T-helper 2 cell treated with Interferon-gamma antibody and Interleukin-4, amounts not matched to agents 5 μg/mL and 100 μg/mL, for 36 hours (primary cell): Measurements from ENCODE around the gene GLB1L.

ENCODE experiments used
- DNase-seq: peaks from one replicate; pipeline ENCODE4 v3.0.0; 2021; ENCODE audit warnings: low spot score
- H3K27ac Mint-ChIP-seq: one replicate; pipeline ENCODE4 v1.8.0; 2021; ENCODE audit warnings: mild to moderate bottlenecking, mixed read lengths
- H3K27me3 Mint-ChIP-seq: one replicate; pipeline ENCODE4 v1.8.0; 2021; ENCODE audit warnings: low read depth, mixed read lengths
- H3K36me3 Mint-ChIP-seq: one replicate; pipeline ENCODE4 v1.8.0; 2021; ENCODE audit warnings: low read depth, mixed read lengths
- H3K4me1 Mint-ChIP-seq: one replicate; pipeline ENCODE4 v1.8.0; 2021; ENCODE audit warnings: low read depth, mixed read lengths
- H3K4me3 Mint-ChIP-seq: one replicate; pipeline ENCODE4 v1.8.0; 2022; ENCODE audit warnings: mild to moderate bottlenecking, moderate library complexity, mixed read lengths
- H3K9me3 Mint-ChIP-seq: one replicate; pipeline ENCODE4 v1.8.0; 2021; ENCODE audit warnings: mixed read lengths

The GLB1L gene

DNA sequence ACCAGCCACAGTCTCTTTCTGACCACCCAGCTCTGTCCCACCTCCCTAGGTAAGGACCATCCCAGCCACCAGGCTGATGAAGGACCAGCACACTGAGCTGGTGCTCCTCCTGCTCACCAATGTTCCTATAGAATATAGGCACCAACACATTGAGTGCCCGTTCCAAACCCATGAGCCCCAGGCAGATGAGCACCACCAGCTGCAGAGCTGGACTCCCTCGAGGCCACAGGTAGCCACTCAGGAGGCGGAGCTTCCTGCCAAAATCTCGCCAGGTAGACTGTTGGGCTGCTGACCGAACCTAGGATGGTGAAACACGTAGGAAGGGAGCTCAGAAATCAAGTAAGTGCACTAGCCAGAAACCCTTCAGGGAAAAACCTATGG lies 28.7 kb downstream of the GLB1L start:
- Mint-ChIP-seq H3K9me3 (no peaks in the 10 kb centered on the region), H3K4me1 (peaks cover 23% of the 10 kb centered on the region), H3K36me3 (peaks cover 44% of the 10 kb centered on the region), H3K27ac (no peak overlapping the region), H3K4me3 (peak overlapping the region; percentile 86), H3K27me3 (no peaks in the 10 kb centered on the region)
- DNase-seq: no peak

DNA sequence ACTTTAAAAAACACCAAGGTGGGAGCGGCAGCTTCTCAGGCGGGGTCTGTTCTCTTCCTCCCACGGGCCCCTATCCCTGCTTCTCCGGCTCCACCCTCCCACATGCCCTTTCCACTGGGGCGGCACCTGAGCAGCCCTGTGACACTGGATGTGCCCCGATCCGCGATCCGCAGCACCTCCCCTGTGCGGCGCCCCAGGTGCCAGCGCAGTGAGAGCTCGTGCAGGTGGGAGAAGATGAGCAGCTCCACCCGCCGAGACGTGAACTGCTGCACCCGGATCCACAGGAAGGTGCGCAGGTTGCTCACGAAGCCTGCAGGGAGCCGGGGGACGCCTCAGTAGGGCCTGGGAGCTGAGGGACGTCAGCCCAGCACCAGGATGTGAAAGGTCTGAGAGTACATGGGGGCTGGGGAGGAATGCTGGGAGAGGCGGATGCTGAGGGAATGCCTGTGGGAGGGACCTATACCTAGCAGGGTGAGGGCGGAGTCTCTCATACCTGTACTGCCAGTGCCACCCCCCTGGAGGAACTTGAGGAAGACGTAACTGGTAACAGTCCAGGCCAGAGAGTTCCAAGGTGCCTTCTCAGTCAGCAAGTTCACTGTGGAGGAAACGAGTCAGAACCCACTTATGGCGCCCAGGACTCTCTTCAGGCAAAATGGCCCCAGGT lies 29.2 kb downstream of the GLB1L start:
- no peak for DNase-seq
- H3K36me3 Mint-ChIP-seq: peaks cover 39% of the 10 kb centered on the region
- no peak overlapping the region for H3K27ac Mint-ChIP-seq
- no peak overlapping the region for H3K4me3 Mint-ChIP-seq
- no peaks in the 10 kb centered on the region for H3K27me3 Mint-ChIP-seq
- peaks cover 27% of the 10 kb centered on the region for H3K4me1 Mint-ChIP-seq
- no peaks in the 10 kb centered on the region for H3K9me3 Mint-ChIP-seq

DNA sequence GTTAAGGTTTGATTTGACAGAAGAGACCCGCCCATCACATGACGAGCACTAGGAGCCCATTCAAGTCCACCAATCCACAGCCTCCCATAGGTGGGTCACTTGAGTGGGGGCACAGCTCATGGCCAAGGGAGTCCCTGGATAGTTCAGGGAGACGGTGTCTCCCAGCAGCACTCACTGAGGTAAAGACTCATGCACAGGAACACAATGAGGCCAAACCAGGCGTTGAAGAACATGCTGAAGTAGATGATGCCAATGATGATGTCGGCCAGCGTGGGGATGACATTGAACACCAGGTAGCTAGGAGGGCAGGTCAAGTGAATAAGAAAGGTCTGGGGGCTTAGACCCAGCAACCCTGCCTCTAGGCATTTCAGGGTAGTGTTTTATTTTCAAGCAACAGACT lies 30.5 kb downstream of the GLB1L start:
- Mint-ChIP-seq H3K9me3 (no peaks in the 10 kb centered on the region), H3K4me1 (peaks cover 28% of the 10 kb centered on the region), H3K27ac (peak overlapping the region; percentile 45), H3K27me3 (no peaks in the 10 kb centered on the region), H3K4me3 (no peak overlapping the region), H3K36me3 (peaks cover 38% of the 10 kb centered on the region)
- no peak for DNase-seq

DNA sequence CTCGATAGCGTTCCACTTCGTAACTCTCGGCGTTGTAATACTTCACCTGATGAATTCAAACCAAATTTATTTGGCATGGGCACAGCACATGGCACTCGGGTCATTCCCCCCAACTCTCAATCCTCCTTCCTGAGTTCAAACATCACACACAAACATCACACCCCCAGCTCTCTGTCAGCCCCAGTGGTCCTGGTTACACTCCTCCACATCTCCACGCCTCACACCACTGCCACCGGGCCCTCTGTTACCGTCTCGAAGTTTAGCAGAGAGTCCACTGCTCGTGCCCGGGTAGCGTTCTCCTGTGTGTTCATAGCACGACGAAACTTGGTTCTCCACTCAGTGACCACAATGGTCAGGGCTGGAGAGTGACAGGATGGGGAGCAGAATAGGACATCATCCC lies 31.1 kb downstream of the GLB1L start:
- no peak overlapping the region for H3K27ac Mint-ChIP-seq
- no peak for DNase-seq
- peaks cover 37% of the 10 kb centered on the region for H3K36me3 Mint-ChIP-seq
- H3K27me3 Mint-ChIP-seq: no peaks in the 10 kb centered on the region
- H3K4me1 Mint-ChIP-seq: peaks cover 31% of the 10 kb centered on the region
- no peak overlapping the region for H3K4me3 Mint-ChIP-seq
- H3K9me3 Mint-ChIP-seq: no peaks in the 10 kb centered on the region

DNA sequence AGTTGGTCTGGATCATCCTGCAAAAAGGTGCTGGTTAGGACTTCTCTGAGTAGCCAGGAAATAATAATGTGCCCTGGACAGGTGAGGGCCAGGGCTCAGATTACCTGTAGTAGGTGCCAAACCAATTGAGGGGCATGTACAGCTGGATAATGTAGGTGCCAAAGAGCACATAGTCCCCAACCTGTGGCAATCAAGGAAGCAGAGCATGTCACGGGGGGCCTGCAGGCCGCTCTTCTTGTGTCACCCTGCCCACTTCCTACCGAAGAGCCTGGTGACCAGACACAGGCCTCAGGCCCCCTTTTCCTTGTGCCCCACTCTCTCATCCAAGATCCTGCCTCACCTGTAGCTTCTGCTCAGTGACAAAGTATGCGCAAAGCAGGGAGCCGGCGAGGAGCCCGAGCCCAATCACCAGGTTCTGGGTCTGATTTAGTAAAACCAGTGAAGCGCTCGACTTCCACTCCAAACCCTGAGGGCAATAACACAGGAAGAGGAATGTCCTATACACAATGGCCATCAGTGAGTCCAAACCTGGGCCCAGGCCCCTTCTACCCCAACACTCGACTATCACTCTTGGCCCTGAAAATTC lies 31.7 kb downstream of the GLB1L start:
- H3K4me1 Mint-ChIP-seq: peaks cover 33% of the 10 kb centered on the region
- no peak for DNase-seq
- H3K27ac Mint-ChIP-seq: no peak overlapping the region
- no peaks in the 10 kb centered on the region for H3K9me3 Mint-ChIP-seq
- H3K4me3 Mint-ChIP-seq: no peak overlapping the region
- H3K27me3 Mint-ChIP-seq: no peaks in the 10 kb centered on the region
- peaks cover 43% of the 10 kb centered on the region for H3K36me3 Mint-ChIP-seq

DNA sequence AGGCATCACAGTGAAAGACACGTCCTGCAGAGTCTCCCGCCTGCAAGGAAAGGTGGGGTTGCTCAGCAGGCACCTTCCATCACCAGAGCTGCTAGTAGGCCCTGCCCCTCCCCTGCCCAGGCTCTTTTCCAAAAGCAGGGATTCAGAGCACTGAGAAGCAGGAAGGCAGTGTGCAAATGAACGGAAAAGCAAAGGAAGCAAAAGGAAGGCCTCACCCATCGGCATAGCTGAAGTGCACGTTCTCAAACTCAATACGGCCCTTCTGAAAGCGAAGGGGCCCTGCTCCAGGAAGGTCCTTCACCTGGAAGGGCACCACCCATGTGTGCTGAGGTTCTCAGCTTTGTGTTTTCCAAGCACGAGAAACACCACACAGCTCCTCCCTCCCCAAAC lies 32.2 kb downstream of the GLB1L start:
- no peak for DNase-seq
- H3K27ac Mint-ChIP-seq: no peak overlapping the region
- H3K4me1 Mint-ChIP-seq: peaks cover 37% of the 10 kb centered on the region
- H3K27me3 Mint-ChIP-seq: no peaks in the 10 kb centered on the region
- H3K36me3 Mint-ChIP-seq: peaks cover 49% of the 10 kb centered on the region
- no peak overlapping the region for H3K4me3 Mint-ChIP-seq
- H3K9me3 Mint-ChIP-seq: no peaks in the 10 kb centered on the region

DNA sequence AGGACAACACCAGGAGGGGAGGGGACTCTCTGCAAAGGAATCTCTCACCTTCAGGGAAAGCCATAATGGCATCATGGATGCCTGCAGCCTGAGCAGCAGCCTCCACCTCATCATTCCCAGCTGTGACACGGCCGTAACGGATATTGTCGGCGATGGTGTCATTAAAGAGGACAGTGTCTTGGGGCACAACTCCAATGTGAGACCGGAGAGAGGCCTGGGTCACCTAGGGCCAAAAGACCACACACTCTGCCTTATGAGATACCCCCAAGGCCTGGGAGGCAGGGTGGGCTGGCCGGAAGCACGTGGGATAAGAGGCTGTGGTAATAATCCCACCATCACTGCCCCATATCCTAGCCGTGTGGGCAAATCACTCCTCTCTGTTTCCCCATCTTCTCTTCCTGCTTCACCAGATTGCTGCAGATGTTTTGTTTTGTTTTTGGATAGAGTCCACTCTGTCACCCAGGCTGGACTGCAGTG lies 34.3 kb downstream of the GLB1L start:
- H3K27ac Mint-ChIP-seq: peak overlapping the region; percentile 84

DNA sequence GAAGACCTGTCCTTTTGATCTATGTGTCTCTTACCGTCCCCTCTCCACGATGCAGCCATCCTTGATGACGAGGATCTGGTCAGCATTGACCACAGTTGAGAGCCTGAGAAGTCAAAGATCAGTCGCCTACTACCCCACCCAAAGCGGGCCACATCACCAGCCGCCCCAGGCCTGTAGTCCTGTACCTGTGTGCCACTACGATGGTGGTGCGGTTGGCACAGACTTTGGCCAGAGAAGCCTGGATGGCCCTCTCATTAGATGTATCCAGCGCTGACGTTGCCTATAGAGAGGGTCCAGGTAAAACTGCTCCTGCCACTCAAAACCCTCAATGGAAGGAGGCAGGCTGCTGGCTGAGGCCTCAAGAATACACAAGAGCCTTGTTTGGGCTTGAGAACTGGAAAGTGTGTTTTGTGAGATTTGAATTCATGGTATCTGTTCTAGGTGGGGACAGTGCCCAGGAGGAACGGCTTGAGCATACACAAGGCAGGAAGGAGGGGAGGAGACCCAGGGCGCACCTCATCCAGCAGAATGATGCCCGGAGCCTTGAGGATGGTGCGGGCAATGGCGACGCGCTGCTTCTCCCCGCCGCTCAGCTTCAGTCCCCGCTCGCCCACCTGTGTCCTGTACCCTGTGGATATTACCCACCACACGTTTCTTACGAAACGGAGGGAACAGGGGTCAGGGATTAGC lies 34.9 kb downstream of the GLB1L start:
- no peak for DNase-seq
- H3K9me3 Mint-ChIP-seq: no peaks in the 10 kb centered on the region
- peaks cover 36% of the 10 kb centered on the region for H3K4me1 Mint-ChIP-seq
- H3K27me3 Mint-ChIP-seq: no peaks in the 10 kb centered on the region
- peaks cover 41% of the 10 kb centered on the region for H3K36me3 Mint-ChIP-seq
- peak overlapping the region; percentile 83 for H3K27ac Mint-ChIP-seq
- H3K4me3 Mint-ChIP-seq: no peak overlapping the region

More for the DNA sequence above, 34.3 kb downstream of the GLB1L start:
- Mint-ChIP-seq H3K4me1 (peaks cover 36% of the 10 kb centered on the region), H3K9me3 (no peaks in the 10 kb centered on the region), H3K27me3 (no peaks in the 10 kb centered on the region), H3K4me3 (no peak overlapping the region), H3K36me3 (peaks cover 41% of the 10 kb centered on the region)
- no peak for DNase-seq

DNA sequence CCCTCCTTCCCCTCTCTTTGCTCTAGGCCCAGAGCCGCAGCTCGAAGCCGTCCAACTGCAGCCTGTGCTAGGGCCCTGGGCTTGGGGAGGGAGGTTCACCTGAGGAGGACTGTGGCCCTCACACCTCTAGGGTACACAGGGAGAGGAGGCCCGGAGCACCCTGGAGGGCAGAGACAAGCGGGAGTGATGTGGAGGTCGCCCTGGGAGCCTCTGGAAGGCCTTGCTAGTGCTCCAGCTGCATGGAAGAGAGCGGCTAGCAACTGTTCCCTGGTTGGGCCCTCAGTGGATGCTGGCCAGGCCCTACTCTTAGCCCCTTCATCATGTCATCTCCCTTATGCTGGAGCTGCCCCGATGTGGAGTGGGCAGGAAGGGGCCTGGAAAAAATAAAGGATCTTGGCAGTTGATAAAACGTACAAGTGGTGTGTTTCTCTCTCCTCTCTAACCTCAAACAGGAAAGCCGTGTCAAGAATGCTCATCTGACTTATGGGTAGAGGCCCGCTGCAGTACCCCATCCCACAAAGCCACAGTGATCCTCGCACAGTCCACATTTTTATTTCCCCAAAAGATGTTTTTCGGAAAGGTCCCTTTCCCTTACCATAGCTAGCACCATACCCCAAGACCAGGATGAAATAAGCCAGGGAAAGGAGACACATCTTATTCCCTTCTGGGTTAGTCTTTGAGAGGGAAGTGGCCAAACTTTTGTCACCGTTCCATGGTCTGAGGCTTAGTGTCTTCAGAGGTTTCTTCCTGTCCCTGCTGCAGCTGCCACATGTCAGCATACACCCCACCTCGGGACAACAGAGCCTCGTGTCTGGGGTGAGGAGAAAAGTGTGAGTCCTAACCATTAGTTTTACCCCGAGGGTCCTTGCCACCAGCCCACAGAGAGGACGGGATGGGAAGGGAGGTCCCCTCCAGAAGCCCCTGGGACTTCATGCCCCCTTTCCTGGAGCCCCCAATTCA lies 35.7 kb downstream of the GLB1L start:
- Mint-ChIP-seq H3K4me3 (peak overlapping the region; percentile 35), H3K27me3 (no peaks in the 10 kb centered on the region), H3K4me1 (peaks cover 34% of the 10 kb centered on the region), H3K9me3 (peaks cover 1% of the 10 kb centered on the region), H3K36me3 (peaks cover 38% of the 10 kb centered on the region), H3K27ac (peak overlapping the region; percentile 83)
- no peak for DNase-seq

DNA sequence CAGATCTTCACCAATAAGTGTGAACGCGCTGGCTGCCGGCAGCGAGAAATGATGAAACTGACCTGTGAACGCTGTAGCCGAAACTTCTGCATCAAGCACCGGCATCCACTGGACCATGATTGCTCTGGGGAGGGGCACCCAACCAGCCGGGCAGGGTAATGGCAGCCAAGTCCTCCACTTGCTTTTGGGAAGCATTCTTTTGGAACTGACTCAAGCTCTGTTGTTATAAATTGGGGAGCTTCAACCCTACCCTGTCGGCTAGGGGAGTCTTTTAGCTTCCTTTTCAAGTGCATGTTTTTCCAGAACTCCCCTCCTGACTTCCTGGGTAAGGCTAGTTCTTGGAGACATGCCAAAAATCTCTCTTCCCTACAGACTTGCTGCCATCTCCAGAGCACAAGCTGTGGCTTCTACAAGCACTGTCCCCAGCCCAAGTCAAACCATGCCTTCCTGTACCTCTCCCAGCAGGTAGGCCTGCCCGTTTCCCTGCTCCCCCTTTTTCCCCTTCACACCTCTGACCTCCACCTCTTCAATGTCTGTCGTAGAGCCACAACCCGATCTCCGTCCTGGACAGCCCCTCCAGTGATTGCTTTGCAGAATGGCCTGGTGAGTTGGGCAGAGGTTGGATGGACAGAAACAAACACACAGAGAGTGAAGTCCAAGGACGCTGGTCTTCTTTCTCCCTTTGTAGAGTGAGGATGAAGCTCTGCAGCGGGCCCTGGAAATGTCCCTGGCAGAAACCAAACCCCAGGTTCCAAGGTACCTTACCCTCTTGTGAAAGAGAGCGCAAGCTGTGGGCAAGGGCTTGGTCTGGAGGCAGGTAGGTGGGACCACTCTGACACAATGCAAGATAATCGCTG lies 37.1 kb downstream of the GLB1L start:
- no peak for DNase-seq

DNA sequence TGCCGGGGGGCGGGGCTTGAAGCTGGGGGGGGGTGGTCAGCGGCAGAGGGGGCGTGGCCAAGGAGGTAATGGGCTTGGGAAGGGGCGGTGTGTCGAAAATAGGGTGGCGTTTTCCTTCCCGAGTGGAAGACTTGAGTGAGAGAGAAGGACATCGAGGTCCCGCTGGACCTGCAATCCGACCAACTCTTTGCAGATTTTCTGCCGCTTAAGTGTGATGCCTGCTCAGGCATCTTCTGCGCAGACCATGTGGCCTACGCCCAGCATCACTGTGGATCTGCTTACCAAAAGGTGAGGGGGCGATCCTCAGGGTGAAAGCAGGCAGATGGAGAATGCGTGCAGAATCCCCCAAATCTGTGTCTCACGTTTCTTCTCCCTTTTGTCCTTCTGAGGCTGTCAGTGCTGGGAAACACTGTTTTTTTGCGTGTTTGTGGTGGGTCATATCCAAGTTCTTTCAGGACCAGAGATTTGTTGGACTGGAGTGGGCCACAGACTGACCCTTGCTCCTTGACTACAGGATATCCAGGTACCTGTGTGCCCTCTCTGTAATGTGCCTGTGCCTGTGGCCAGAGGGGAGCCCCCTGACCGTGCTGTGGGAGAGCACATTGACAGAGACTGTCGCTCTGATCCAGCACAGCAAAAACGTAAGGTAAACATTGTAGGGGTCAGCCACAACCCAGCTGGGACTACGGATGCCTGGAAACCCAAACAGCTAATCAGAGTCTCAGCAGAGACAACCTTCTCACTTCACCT lies 37.9 kb downstream of the GLB1L start:
- Mint-ChIP-seq H3K27me3 (no peaks in the 10 kb centered on the region), H3K36me3 (peaks cover 27% of the 10 kb centered on the region), H3K4me3 (peak overlapping the region; percentile 86), H3K4me1 (peaks cover 34% of the 10 kb centered on the region), H3K27ac (peak overlapping the region; percentile 83), H3K9me3 (peaks cover 4% of the 10 kb centered on the region)
- DNase-seq: no peak

More for the DNA sequence above, 37.1 kb downstream of the GLB1L start:
- peaks cover 4% of the 10 kb centered on the region for H3K9me3 Mint-ChIP-seq
- H3K4me1 Mint-ChIP-seq: peaks cover 34% of the 10 kb centered on the region
- H3K27ac Mint-ChIP-seq: peak overlapping the region; percentile 83
- H3K4me3 Mint-ChIP-seq: peak overlapping the region; percentile 86
- peaks cover 31% of the 10 kb centered on the region for H3K36me3 Mint-ChIP-seq
- no peaks in the 10 kb centered on the region for H3K27me3 Mint-ChIP-seq

DNA sequence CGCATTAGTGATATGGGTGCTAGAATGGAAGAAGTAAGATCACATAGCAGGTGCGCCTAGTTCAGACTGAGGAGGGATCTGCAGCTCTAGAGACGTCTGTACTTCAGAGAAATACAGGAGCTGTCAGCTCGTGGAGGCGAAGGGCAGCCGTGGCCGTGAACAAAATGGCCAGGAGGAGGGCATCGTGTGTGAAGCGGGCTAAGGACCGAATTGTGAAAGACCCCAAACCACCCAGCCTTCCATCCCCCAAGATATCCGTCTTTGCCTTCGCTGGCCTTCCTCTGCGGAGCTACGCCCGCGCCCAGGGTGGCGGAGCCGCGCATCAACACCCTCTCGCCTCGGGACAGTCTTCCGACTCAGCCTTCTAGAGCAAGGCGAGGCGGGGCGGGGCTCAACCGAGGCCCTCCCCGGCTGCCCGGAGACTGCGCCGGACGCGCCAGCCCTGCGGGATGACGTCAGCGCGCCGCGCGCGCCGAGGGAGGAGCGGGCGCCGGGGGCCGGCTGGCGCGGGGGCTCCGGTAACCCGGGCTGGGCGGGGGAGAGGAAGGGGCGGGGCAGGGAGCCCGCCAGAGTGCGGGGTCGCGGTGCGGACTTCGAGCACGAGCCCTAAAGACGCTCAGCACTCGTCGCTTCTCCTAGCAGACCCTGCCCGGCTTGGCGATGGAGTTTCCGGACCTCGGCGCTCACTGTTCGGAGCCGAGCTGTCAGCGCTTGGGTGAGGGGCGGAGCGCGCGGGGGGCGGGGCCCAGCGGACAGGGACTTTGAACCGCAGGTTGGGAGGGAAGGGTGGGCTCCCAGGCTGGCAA lies 38.7 kb downstream of the GLB1L start, which contains the start of gene ZFAND2B:
Gene ZFAND2B (plus strand): TSS at position 455 of the 806 bp plus-strand sequence. CDS start 206 bp downstream, at position 661.
- H3K27ac Mint-ChIP-seq: peak within 1 kb of the TSS; percentile 94
- peak within 1 kb of the TSS; percentile 86 for H3K4me3 Mint-ChIP-seq
- H3K27me3 Mint-ChIP-seq: no peaks in the 10 kb centered on the region
- peaks cover 34% of the 10 kb centered on the region for H3K4me1 Mint-ChIP-seq
- DNase-seq: peak; percentile 96
- peaks cover 4% of the 10 kb centered on the region for H3K9me3 Mint-ChIP-seq
- peaks cover 24% of the 10 kb centered on the region for H3K36me3 Mint-ChIP-seq
